Measurements from ENCODE around the gene PAK4. TPM values are rescaled to one million over a fixed set of nuclear protein-coding genes. Genes with fewer than 3 reads are reported as not detected.

PAK4 gene
- total RNA-seq, 1 donor, result 7.0 TPM

DNA sequence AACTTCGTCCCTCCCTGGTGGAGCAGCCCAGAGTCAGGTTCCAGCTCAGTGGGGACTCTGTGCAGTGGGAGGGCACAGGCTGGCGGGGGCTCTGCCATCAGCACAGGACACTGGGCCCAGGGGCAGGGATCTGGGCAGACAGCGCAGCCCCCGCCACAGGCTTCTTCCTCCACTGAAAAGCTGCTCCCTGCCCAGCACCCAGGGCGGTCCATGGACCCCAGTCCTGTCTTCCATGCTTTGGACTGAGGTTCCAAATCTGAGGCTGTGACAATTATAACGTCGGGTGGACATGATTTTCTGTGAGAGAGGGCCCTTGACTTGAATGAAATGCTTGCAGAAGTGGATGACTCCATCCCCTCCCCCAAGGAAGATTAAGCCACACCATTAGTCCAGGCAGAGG, 50.0 kb downstream of the PAK4 start:
- DNase-seq (ENCODE audit: low read depth in 2 of 3, low spot score in 2 of 3), result no peak

GRCh38 chr19:39177110-39177699, 51.6 kb downstream of the PAK4 start:
- no peak for DNase-seq (ENCODE audit: low read depth in 2 of 3, low spot score in 2 of 3)

GRCh38 chr19:39177736-39178135, 52.1 kb downstream of the PAK4 start:
- DNase-seq (ENCODE audit: low read depth in 2 of 3, low spot score in 2 of 3), result no peak

GRCh38 chr19:39178296-39179006, 52.9 kb downstream of the PAK4 start:
- DNase-seq (ENCODE audit: low read depth in 2 of 3, low spot score in 2 of 3), result no peak

DNA sequence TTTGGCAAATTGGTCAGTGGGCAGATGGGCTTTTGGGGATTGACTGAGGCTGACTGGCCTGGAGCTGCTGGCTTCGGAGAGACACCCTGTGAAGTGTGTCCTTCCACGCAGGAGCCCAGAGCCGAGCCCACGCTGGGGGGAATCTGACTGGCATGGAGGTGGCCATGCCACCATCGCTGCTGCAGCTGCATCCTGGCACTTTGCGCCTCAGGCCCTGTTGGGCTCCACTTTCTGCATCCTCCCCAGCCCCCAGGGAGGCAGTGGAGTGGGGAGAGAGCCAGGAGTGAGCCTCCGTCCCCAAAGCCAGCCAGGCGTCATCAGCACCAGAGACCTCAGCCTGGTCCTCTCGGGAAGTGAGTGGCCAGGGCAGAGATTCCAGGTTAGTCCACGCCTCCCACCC, 54.2 kb downstream of the PAK4 start:
- DNase-seq (ENCODE audit: low read depth in 2 of 3, low spot score in 2 of 3), result no peak

GRCh38 chr19:39180749-39181148, 55.2 kb downstream of the PAK4 start:
- DNase-seq (ENCODE audit: low read depth in 2 of 3, low spot score in 2 of 3), result no peak

- no peak for DNase-seq (ENCODE audit: low read depth in 2 of 3, low spot score in 2 of 3)
Observed at GRCh38 chr19:39181500-39182173, 56.1 kb downstream of the PAK4 start.

DNA sequence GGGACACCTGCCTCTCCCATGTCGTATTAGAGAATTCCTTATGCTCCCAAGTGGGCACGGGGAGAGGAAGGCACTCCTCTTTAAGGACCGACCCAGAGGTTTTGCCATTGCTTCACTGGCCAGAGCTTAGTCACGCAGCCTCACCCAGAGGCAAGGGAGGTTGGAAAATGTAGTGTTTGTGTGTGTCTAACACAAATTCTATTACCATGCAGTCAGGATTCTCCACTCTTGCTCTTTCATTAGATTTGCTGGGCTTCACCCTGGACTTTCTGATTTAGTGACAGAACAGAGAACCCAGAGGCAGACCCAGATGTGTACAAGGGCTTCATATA, 56.6 kb downstream of the PAK4 start:
- no peak for DNase-seq (ENCODE audit: low read depth in 2 of 3, low spot score in 2 of 3)

DNA sequence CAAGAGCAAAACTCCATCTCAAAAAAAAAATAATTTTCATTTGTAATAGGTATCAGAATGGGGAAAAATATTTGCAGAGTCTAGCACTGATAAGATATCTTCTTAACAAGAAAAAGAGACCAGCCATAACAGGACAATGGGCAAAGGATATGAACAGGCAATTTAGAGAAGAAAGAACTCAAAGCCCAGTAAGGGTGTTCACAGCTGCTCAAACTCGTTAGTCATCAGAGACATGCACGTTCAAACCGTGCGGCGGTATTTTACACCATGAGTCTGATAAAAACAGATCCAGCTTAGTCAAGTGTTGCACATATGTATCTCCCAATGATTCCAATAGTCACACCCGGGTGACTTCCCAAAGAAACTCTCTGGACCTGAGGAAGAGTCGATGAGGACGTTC, 57.5 kb downstream of the PAK4 start:
- DNase-seq (ENCODE audit: low read depth in 2 of 3, low spot score in 2 of 3), result no peak

DNA sequence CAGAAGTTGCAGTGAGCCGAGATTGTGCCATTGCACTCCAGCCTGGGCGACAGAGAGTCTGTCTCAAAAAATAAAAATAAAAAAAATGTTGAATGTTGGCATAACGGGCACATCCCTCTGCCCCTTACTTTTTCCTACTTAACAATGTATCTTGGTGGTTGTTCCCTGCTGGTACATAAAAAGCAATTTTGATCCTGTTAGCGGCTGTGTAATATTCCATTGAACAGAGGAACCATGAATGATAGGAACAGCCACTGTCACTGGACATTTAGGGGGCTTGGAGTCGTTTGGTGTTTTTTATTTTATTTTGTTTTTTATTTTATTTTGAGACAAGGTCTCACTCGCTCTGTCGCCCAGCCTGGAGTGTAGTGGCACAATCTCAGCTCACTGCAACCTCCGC, 60.8 kb downstream of the PAK4 start:
- no peak for DNase-seq (ENCODE audit: low read depth in 2 of 3, low spot score in 2 of 3)

DNA sequence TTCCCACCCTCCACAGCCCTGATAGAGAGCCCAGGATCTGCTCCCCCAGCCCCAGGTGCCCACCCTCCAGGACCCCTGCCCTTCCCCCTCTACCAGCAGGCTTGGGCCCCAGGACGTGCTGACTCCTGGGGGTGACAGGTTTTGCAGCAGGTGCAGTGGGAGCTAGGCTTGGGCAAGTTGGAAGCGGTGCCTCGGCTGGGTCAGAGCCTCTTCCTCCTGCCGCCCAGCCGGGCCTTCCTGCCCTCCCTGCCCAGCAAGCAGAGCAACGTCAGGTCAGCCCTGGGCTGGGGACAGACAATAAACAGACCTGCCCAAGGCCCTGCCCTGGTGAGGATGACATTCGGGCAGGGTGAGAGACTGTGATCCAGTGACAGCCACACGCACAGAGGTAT, 62.0 kb downstream of the PAK4 start:
- no peak for DNase-seq (ENCODE audit: low read depth in 2 of 3, low spot score in 2 of 3)

DNA sequence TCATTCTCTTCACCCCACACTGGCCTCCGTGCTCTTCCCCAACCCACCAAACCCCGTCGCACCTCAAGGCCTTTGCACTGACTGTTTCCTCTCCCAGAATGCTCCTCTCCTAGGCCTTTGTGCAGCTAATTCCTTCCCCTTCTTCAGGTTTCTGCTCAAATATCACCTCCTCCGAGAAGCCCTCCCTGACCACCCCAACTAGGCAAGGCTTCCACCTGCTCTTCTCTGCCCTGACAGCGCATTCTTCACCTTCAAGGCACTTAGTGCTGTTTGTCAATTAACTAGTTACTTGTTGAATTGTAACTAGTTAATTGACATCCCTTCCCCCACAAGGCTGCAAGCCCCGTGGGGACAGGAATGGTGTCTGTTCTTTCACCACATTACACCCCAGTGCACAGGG, 63.4 kb downstream of the PAK4 start:
- DNase-seq (ENCODE audit: low read depth in 2 of 3, low spot score in 2 of 3), result no peak

DNA sequence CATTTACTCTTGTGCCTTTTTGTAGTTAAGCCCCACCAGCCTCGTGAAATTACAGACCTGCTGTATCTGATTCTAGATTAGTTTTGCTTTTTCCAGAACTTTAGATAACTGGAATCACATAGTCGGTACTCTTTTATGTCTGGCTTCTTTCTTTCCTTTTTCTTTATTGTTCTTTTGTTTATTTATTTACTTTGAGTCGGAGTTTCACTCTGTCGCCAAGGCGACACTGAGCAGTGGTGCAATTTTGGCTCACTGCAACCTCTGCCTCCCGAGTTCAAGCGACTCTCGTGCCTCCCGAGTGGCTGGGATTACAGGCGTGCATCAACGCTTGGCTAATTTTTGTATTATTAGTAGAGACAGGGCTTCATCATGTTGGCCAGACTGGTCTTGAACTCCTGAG, 65.2 kb downstream of the PAK4 start:
- DNase-seq (ENCODE audit: low read depth in 2 of 3, low spot score in 2 of 3), result no peak

DNA sequence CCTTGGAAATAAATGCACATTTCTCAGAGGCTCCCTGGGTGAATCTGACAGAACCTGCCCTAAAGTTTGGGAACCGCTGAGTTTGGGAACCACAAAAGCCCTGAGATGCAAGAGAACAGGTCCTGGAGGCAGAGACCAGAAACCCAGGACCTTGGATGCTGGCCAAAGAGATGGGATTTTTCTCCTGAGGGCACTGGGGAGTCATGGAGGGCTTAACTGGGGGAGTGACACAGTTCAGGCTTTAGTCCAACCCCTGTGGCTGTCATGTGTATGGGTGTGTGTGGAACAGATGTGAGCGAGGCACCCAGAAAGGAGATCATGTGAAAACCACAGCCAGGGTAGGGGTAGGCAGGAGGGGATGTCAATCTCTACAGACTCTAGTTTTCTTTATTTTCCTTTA, 67.3 kb downstream of the PAK4 start:
- no peak for DNase-seq (ENCODE audit: low read depth in 2 of 3, low spot score in 2 of 3)

GRCh38 chr19:39193803-39194202, 68.2 kb downstream of the PAK4 start:
- DNase-seq (ENCODE audit: low read depth in 2 of 3, low spot score in 2 of 3), result no peak

GRCh38 chr19:39194832-39195542, 69.4 kb downstream of the PAK4 start:
- no peak for DNase-seq (ENCODE audit: low read depth in 2 of 3, low spot score in 2 of 3)

- DNase-seq (ENCODE audit: low read depth in 2 of 3, low spot score in 2 of 3), result no peak
Observed at GRCh38 chr19:39195755-39196154, 70.2 kb downstream of the PAK4 start.

GRCh38 chr19:39196320-39196719, 70.7 kb downstream of the PAK4 start:
- no peak for DNase-seq (ENCODE audit: low read depth in 2 of 3, low spot score in 2 of 3)

GRCh38 chr19:39196860-39197562, 71.4 kb downstream of the PAK4 start, which contains the start of gene NCCRP1:
Gene NCCRP1 (plus strand): TSS chr19:39196964. CDS start chr19:39196983, 19 bp downstream.
- DNase-seq (ENCODE audit: low read depth in 2 of 3, low spot score in 2 of 3), result no peak

DNA sequence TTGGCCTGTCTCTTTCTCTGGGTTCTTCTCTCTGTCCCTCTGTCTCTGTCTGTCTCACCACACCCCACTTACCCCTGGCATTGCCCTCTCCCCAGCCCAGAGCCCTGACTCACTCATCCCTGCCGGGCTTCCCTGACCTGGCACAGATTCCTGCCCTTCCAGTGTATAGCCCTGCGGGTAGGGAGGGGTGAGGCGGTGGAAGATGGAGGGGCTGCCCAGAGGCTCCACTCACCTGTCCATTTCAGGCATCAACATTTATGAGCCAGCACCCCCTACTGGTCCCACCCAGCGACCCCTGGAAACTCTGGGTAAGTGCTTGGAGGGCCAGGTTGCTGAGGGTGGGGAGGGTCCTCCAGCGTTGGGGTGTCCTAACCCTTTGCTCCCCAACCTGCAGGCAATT, 72.2 kb downstream of the PAK4 start:
- no peak for DNase-seq (ENCODE audit: low read depth in 2 of 3, low spot score in 2 of 3)

DNA sequence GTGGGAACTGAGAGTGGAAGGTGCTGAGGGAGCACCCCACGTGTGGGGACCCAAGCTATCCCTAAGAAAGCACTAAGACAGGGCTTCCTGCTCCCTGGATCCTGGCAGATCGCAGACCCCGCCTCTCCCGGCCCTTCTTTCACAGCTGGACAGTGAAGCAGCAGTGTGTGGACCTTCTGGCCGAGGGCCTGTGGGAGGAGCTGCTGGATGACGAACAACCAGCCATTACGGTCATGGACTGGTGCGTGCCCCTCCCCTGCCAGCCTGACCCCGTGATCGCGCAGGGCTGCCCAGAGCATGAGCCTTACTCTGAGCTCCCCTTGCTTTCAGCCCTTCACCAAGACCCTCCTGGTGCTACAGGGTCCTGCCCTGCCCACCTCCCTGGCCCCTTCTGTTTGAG, 73.4 kb downstream of the PAK4 start:
- DNase-seq (ENCODE audit: low read depth in 2 of 3, low spot score in 2 of 3), result no peak

All from hematopoietic multipotent progenitor cell (in vitro differentiated cells).